GM18858 (cell line): ENCODE results near the gene CYFIP1.
"Not testable (repeated sequence)": the region's sequence is repeated elsewhere in the genome, so short reads cannot be mapped to it uniquely, and the experiment has no call there.

ENCODE experiments used
- ATAC-seq: cut with Tn5 transposase; IDR thresholded peaks from one replicate; pipeline ENCODE4 v1.9.1; 2021; ENCODE audit not compliant: unreplicated experiment

CYFIP1 gene

GRCh38 chr15:22980189-22981050, at the start of gene CYFIP1:
CYFIP1 (minus strand) TSS chr15:22980368; CDS start chr15:22947285, 33,083 bp downstream.
- peak; percentile 48 for ATAC-seq

GRCh38 chr15:23026218-23026617, 46.0 kb upstream of the CYFIP1 start:
- no peak for ATAC-seq

- ATAC-seq = no peak
Measured at GRCh38 chr15:23022156-23022555, 42.0 kb upstream of the CYFIP1 start.

GRCh38 chr15:23014394-23015000, 34.3 kb upstream of the CYFIP1 start:
- ATAC-seq = no peak

DNA sequence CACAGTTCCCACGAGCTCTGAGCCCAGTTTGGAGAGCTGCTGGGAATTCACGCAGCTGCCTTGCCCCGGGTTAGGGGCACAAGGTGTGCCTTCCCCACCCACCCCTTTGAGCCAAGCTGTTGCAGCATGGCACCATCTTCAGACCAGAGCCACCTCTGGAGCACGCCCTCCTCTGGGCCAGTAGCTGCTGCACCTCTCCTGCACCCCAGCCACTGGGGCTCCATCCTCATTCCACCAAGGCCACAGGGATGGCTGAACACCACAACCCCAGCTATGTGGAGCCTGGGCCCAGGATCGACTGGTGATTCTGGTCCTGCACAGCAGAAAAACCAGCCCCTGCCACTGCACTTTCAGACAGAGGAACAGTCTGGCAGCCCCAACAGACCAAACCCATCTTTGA, 33.5 kb upstream of the CYFIP1 start:
- no peak for ATAC-seq

- ATAC-seq = not testable (repeated sequence)
Measured at GRCh38 chr15:23012616-23013015, 32.4 kb upstream of the CYFIP1 start.

GRCh38 chr15:23003736-23004135, 23.6 kb upstream of the CYFIP1 start:
- no peak for ATAC-seq

GRCh38 chr15:23002920-23003319, 22.8 kb upstream of the CYFIP1 start:
- no peak for ATAC-seq

- ATAC-seq = no peak
Measured at GRCh38 chr15:22995795-22996194, 15.6 kb upstream of the CYFIP1 start.

DNA sequence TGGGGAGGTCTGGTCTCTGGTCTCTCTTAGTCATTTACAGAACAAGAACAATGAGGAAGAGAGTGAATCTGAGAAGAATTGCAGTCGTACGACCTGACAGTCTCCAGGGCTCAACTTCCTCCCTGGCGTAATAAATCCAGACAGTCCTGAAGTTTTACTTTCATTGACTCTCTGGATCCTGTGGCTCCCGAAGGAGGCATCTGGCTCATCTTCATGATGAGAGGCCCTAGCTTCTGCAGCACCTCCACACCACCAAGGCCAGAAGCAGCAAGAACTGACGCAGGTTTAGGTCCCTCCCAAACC, 11.8 kb upstream of the CYFIP1 start:
- ATAC-seq = no peak

- ATAC-seq = no peak
Measured at GRCh38 chr15:22989576-22990477, 9.7 kb upstream of the CYFIP1 start.

GRCh38 chr15:22988811-22989210, 8.6 kb upstream of the CYFIP1 start:
- ATAC-seq = no peak

DNA sequence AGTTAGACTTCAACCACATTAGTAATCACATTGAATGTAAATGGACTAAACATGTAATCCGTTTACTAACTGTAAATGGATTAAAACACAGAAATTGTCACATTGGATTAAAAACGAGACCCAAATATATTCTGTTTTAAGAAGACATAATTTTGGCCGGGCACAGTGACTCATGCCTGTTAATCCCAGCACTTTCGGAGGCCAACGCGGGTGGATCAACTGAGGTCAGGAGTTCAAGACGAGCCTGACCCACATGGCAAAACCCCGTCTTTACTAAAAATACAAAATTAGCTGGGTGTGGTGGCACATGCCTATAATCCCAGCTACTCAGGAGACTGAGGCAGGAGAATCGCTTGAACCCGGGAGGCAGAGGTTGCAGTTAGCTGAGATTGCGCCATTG, 1.8 kb upstream of the CYFIP1 start:
- not testable (repeated sequence) for ATAC-seq

DNA sequence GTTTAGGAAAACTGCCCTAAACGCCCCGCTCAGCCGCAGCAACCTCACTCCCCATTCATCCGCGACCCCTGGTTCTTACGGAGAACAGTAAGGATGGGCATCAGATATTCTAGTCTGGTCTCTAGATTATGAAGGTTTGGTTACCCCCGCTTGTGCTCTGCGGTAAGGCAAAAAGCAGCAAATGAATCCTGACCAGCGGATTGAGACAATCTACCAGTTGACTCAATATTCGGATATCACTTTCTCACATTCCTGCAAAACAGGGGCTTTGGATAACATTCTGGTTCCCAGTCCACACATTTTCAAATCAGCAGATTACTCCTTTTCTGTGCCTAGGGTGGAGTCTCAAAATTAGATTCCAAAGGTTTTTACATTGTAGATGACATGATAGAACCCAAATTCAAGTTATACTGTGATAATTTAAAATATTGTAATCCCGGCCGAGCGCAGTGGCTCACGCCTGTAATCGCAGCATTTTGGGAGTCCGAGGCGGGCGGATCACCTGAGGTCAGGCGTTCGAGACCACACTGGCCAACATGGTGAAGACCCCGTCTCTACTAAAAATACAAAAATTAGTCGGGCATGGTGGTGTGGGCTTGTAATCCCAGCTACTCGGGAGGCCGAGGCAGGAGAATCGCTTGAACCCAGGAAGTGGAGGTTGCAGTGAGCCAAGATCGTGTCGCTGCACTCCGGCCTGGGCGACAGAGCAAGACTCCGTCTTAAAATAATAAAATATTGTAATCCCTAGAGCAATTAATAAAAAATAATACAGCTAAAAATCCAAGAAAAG, 1.1 kb upstream of the CYFIP1 start:
- ATAC-seq = no peak

GRCh38 chr15:22979238-22980188, 655 bp downstream of the CYFIP1 start:
- ATAC-seq = peak; percentile 39

DNA sequence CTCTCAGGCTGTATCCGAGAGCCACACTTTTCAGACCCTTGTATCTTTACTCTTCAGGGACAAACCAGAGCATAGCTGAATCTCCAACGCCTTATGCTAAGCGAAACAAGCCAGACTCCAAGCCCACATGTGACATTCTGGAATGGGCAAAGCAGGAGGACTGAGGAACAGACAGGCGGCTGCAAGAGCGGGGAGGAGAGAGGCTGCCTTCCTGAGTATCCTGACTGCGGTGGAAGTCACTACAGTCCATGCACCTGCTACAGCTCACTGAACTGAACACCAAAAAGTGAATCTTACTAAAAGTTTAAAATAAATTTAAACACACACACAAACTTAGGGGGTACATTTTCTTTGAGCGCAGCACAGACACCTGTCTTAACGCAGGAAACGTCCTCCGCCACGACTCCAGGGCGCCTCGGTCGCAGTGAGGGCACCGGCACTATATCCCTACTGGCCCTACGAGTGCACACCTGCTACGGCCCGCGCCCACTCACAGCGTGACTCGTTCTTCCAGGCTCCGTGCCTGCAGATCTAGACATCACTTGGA, 1.4 kb downstream of the CYFIP1 start:
- ATAC-seq = peak; percentile 24

DNA sequence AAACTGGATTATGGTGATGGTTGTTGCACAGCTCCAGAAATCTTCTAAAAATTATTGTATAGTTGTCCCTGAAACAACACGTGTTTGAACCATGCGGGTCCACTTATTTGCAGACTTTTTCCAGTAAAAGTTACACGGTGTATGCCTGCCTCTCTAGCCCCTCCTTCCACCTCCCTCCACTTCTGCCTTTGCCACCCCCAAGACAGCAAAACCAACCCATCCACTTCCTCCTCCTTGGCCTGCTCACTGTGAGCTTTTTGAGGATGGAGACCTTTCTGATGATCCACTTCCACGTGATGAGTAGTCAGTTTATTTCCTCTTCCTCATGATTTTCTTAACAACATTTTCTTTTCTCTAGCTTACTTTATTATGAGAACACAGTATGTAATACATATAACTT, 5.4 kb downstream of the CYFIP1 start:
- ATAC-seq = no peak

- no peak for ATAC-seq
Measured at GRCh38 chr15:22973987-22974386, 6.2 kb downstream of the CYFIP1 start.

DNA sequence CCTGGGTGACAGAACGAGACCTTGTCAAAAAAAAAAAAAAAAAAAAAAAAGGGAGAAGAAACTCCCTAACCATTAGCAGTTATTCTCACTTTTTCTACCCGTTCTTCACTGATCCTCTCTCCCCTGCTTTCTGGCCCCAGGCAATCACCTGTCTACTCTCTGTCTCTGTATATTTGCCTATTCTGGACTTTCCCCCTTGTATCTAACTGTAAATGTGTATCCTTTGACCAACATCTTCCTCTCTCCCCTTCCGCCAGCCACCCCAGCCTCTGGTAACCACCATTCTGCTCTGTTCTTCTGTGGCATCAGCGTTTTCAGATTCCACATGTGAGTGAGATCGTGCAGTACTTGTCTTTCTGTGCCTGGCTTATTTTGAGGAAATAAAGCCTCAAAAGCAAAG, 6.9 kb downstream of the CYFIP1 start:
- ATAC-seq = peak; percentile 87
